GM12878 (cell line): Measurements from ENCODE around the gene SOX9.

Experiments used
- BCL11A ChIP-seq: IDR thresholded peaks from 2 replicates; pipeline ENCODE4 v1.6.1; 2011; ENCODE audit warnings: low read depth, low read length
- BHLHE40 ChIP-seq, 2 experiments: fragments of 450-650 bp in 1 of 2; IDR thresholded peaks; 2 replicates each; pipeline ENCODE4 v1.6.1; 2011 to 2017; ENCODE audit warnings: low read depth in 2 of 2, borderline replicate concordance in 1 of 2, improper control_type of control experiment in 1 of 2, low read length in 1 of 2, mild to moderate bottlenecking in 1 of 2
- GABPA ChIP-seq: IDR thresholded peaks from 2 replicates; pipeline ENCODE4 v1.6.1; 2014; ENCODE audit warnings: antibody characterized with exemption, low read depth, mild to moderate bottlenecking, inconsistent platforms
- HDGF ChIP-seq: fragments of 450-650 bp; IDR thresholded peaks from 2 replicates; pipeline ENCODE4 v1.6.1; 2016; ENCODE audit warnings: antibody characterized with exemption
- LARP7 ChIP-seq: fragments of 450-650 bp; IDR thresholded peaks from 2 replicates; pipeline ENCODE4 v1.6.1; 2017; ENCODE audit warnings: mild to moderate bottlenecking
- MTA3 ChIP-seq: IDR thresholded peaks from 2 replicates; pipeline ENCODE4 v1.6.1; 2012; ENCODE audit warnings: low read length, inconsistent platforms, borderline replicate concordance
- NR2C2 ChIP-seq: IDR thresholded peaks from 2 replicates; pipeline ENCODE4 v1.6.1; 2011; ENCODE audit warnings: borderline replicate concordance, low read depth; ENCODE audit not compliant: control insufficient read depth, insufficient read length
- POLR2A ChIP-seq: IDR thresholded peaks from 2 replicates; pipeline ENCODE4 v1.6.1; 2011; ENCODE audit warnings: low read depth, mild to moderate bottlenecking, low read length
- RAD21 ChIP-seq: IDR thresholded peaks from 2 replicates; pipeline ENCODE4 v1.6.1; 2011; ENCODE audit warnings: mild to moderate bottlenecking, low read depth, low read length, moderate library complexity; ENCODE audit not compliant: insufficient read depth
- SIN3A ChIP-seq: IDR thresholded peaks from 2 replicates; pipeline ENCODE4 v1.6.1; 2012; ENCODE audit warnings: low read depth, low read length, improper control_type of control experiment
- SKIL ChIP-seq: fragments of 450-650 bp; IDR thresholded peaks from 2 replicates; pipeline ENCODE4 v1.6.1; 2017; ENCODE audit warnings: mild to moderate bottlenecking, low read depth, inconsistent platforms; ENCODE audit not compliant: poor library complexity, severe bottlenecking
- SMC3 ChIP-seq: IDR thresholded peaks from 2 replicates; pipeline ENCODE4 v1.6.1; 2011; ENCODE audit warnings: low read length, improper control_type of control experiment, borderline replicate concordance
- TBL1XR1 ChIP-seq: IDR thresholded peaks from 2 replicates; pipeline ENCODE4 v1.6.1; 2012; ENCODE audit warnings: low read depth, low read length, improper control_type of control experiment
- TF ChIP-seq, protein P1 (sequence below), 3 experiments: IDR thresholded peaks in 2 of 3; conservative IDR thresholded peaks in 1 of 3; 2 replicates each; pipeline ENCODE4 v1.5.1; 2011; ENCODE audit warnings: low read depth in 3 of 3, low read length in 3 of 3, mild to moderate bottlenecking in 3 of 3, control low read depth in 2 of 3, moderate library complexity in 2 of 3, inconsistent platforms in 1 of 3, mixed read lengths in 1 of 3; ENCODE audit not compliant: control insufficient read depth in 2 of 3, insufficient read depth in 1 of 3; ENCODE audit errors: extremely low read depth in 1 of 3

GRCh38 chr17:72121164-72122009 is 567 bp downstream of the SOX9 start:
- no peak for TF ChIP-seq HDGF
- no peak for TF ChIP-seq NR2C2
- TF ChIP-seq TBL1XR1: no peak
- no peak for TF ChIP-seq RAD21
- no peak for TF ChIP-seq BHLHE40 (IDR thresholded peaks at IDR 0.05; ENCODE audit: borderline replicate concordance in 1 of 2, low read depth in 2 of 2, low read length in 1 of 2)
- no peak for TF ChIP-seq POLR2A
- TF ChIP-seq SMC3: no peak
- TF ChIP-seq MTA3: no peak
- TF ChIP-seq, protein P1, sequence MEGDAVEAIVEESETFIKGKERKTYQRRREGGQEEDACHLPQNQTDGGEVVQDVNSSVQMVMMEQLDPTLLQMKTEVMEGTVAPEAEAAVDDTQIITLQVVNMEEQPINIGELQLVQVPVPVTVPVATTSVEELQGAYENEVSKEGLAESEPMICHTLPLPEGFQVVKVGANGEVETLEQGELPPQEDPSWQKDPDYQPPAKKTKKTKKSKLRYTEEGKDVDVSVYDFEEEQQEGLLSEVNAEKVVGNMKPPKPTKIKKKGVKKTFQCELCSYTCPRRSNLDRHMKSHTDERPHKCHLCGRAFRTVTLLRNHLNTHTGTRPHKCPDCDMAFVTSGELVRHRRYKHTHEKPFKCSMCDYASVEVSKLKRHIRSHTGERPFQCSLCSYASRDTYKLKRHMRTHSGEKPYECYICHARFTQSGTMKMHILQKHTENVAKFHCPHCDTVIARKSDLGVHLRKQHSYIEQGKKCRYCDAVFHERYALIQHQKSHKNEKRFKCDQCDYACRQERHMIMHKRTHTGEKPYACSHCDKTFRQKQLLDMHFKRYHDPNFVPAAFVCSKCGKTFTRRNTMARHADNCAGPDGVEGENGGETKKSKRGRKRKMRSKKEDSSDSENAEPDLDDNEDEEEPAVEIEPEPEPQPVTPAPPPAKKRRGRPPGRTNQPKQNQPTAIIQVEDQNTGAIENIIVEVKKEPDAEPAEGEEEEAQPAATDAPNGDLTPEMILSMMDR (IDR thresholded peaks at IDR 0.05 in 2 of 3, conservative IDR thresholded peaks at IDR 0.05 in 1 of 3; ENCODE audit: control insufficient read depth in 2 of 3, extremely low read depth in 1 of 3, insufficient read depth in 1 of 3, low read depth in 3 of 3, low read length in 3 of 3): 0 out of 6 replicates have a peak, but pooled peaks of 1 of the 3 experiments have one; percentile 1
- TF ChIP-seq LARP7: peak; percentile 62; the same call in 1 of the 2 replicates
- no peak for TF ChIP-seq SIN3A
- no peak for TF ChIP-seq SKIL
- TF ChIP-seq GABPA: no peak
- TF ChIP-seq BCL11A: no peak
